Measurements from ENCODE around the gene SENP7. TPM values are rescaled to one million over a fixed set of nuclear protein-coding genes. Genes with fewer than 3 reads are reported as not detected.
"Not testable (repeated sequence)": the region's sequence is repeated elsewhere in the genome, so short reads cannot be mapped to it uniquely, and the experiment has no call there.

The SENP7 gene
- total RNA-seq, 1 experiment from 2014 or later, result 7.9 TPM

DNA sequence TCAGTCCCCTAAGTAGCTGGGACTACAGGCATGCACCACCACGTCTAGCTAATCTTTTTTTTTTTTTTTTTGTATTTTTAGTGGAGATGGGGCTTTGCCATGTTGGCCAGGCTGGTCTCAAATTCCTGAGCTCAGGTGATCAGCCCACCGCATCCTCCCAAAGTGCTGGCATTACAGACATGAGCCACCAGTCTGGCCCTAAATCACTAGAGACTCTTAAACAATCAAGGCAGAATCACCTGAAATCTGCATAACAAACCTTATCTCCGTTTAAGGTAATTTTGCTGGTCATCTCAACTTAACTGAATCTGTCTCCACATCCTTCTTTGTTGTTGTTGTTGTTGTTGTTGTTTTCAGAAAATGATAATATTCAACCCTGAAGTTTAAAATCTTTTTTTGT is 43.1 kb upstream of the SENP7 start:
- H4K20me1 ChIP-seq (ENCODE audit: insufficient read depth), result no peaks in the 10 kb centered on the region
- H3K79me2 ChIP-seq (ENCODE audit: insufficient read depth, low read length), result no peaks in the 10 kb centered on the region
- no TSS peak for BruUV-seq (replicated peaks)
- H2AFZ ChIP-seq (ENCODE audit: low read depth, low read length, poor library complexity, severe bottlenecking), result no peak overlapping the region
- ATAC-seq (no peak), DNase-seq (ENCODE audit: low read depth, low spot score) (no peak)
- H3K9me2 ChIP-seq (ENCODE audit: insufficient read depth), result no peaks in the 10 kb centered on the region
- TF ChIP-seq CBX3 (IDR thresholded peaks at IDR 0.05; ENCODE audit: low read depth) (no peak), RAD21 (IDR thresholded peaks at IDR 0.05; ENCODE audit: low read depth) (no peak), ZFX (IDR thresholded peaks at IDR 0.05) (no peak), POLR2AphosphoS5 (IDR thresholded peaks at IDR 0.05; ENCODE audit: low read depth, low read length) (no peak), JUND (IDR thresholded peaks at IDR 0.05) (no peak)
- TF ChIP-seq, protein P1, sequence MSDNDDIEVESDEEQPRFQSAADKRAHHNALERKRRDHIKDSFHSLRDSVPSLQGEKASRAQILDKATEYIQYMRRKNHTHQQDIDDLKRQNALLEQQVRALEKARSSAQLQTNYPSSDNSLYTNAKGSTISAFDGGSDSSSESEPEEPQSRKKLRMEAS (IDR thresholded peaks at IDR 0.05), result no peak
- H3K27me3 ChIP-seq (ENCODE audit: insufficient read depth, low read length), result peaks cover 19% of the 10 kb centered on the region; the same call in 1 of the 2 replicates
- CTCF ChIA-PET, result no interaction called here
- intact Hi-C loops (cut with micrococcal nuclease), result no loop called here
- H3K27ac ChIP-seq (ENCODE audit: low read depth, low read length), result no peak overlapping the region
- no peaks in the 10 kb centered on the region for H3K36me3 ChIP-seq (ENCODE audit: control insufficient read depth in 1 of 2, insufficient read depth in 2 of 2, low read length in 2 of 2)
- H3K4me1 ChIP-seq (ENCODE audit: control insufficient read depth in 1 of 2, insufficient read depth in 2 of 2, low read length in 2 of 2), result peaks cover 1 to 4% of the 10 kb centered on the region in 2 experiments; a peak in 2 of 4 replicates
- RAD21 ChIA-PET (ENCODE audit: low non-redundant PET in 1 of 2, low total read pairs in 2 of 2, uncharacterized antibody in 2 of 2, unreplicated experiment in 2 of 2), result no interaction called here
- POLR2A ChIA-PET, result no interaction called here
- H3K9ac ChIP-seq (ENCODE audit: low read length), result no peak overlapping the region
- H3K4me3 ChIP-seq (replicated peaks in 1 of 2; ENCODE audit: low read depth in 1 of 2, low read length in 2 of 2), result no peak overlapping the region
- no peaks in the 10 kb centered on the region for H3K9me3 ChIP-seq (ENCODE audit: control insufficient read depth in 1 of 2, insufficient read depth in 1 of 2, low read depth in 1 of 2, low read length in 2 of 2)
- H3K4me2 ChIP-seq (ENCODE audit: low read length), result no peak overlapping the region

DNA sequence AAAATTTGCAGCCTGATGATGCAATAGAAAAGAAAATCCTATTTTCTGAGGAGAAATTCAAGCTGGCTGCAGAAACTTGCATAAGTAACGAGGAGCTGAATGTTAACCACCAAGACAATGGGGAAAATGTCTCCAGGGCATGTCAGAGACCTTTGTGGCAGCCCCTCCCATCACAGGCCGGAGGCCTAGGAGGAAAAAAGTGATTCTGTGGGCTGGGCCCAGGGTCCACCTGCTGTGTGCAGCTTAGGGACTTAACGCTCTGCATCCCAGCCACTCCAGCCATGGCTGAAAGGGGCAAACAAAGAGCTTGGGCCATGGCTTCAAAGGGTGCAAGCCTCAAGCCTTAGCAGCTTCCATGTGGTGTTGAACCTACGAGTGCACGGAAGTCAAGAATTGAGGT is 40.4 kb upstream of the SENP7 start:
- H3K4me1 ChIP-seq (ENCODE audit: control insufficient read depth in 1 of 2, insufficient read depth in 2 of 2, low read length in 2 of 2); RAD21 ChIA-PET (ENCODE audit: low non-redundant PET in 1 of 2, low total read pairs in 2 of 2, uncharacterized antibody in 2 of 2, unreplicated experiment in 2 of 2); BruUV-seq (replicated peaks); H2AFZ ChIP-seq (ENCODE audit: low read depth, low read length, poor library complexity, severe bottlenecking); POLR2A ChIA-PET; H3K36me3 ChIP-seq (ENCODE audit: control insufficient read depth in 1 of 2, insufficient read depth in 2 of 2, low read length in 2 of 2); H4K20me1 ChIP-seq (ENCODE audit: insufficient read depth); H3K9me3 ChIP-seq (ENCODE audit: control insufficient read depth in 1 of 2, insufficient read depth in 1 of 2, low read depth in 1 of 2, low read length in 2 of 2); intact Hi-C loops (cut with micrococcal nuclease); CTCF ChIA-PET; H3K4me2 ChIP-seq (ENCODE audit: low read length); H3K79me2 ChIP-seq (ENCODE audit: insufficient read depth, low read length); H3K27ac ChIP-seq (ENCODE audit: low read depth, low read length); H3K9ac ChIP-seq (ENCODE audit: low read length); ATAC-seq; DNase-seq (ENCODE audit: low read depth, low spot score); H3K9me2 ChIP-seq (ENCODE audit: insufficient read depth); H3K4me3 ChIP-seq (replicated peaks in 1 of 2; ENCODE audit: low read depth in 1 of 2, low read length in 2 of 2): not testable (repeated sequence)
- H3K27me3 ChIP-seq (ENCODE audit: insufficient read depth, low read length), result peaks cover 12% of the 10 kb centered on the region; the same call in 1 of the 2 replicates

DNA sequence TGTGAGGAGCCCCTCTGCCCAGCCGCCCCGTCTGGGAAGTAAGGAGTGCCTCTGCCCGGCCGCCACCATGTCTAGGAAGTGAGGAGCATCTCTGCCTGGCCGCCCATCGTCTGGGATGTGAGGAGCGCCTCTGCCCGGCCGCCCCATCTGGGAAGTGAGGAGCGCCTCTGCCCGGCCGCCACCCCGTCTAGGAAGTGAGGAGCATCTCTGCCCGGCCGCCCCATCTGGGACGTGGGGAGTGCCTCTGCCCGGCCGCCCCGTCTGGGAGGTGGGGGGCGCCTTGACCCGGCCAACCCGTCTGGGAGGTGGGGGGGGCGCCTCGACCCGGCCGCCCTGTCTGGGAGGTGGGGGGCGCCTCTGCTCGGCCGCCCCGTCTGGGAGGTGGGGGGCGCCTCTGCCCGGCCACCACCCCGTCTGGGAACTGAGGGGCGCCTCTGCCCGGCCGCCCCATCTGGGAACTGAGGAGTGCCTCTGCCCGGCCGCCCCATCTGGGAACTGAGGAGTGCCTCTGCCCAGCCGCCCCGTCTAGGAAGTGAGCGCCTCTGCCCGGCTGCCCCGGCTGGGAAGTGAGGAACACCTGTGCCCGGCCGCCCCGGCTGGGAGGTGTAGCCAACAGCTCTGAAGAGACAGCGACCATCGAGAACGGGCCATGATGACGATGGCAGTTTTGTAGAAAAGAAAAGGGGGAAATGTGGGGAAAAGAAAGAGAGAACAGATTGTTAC is 38.5 kb upstream of the SENP7 start:
- intact Hi-C loops (cut with micrococcal nuclease); H2AFZ ChIP-seq (ENCODE audit: low read depth, low read length, poor library complexity, severe bottlenecking); ATAC-seq; H3K4me1 ChIP-seq (ENCODE audit: control insufficient read depth in 1 of 2, insufficient read depth in 2 of 2, low read length in 2 of 2); H3K27me3 ChIP-seq (ENCODE audit: insufficient read depth, low read length); H4K20me1 ChIP-seq (ENCODE audit: insufficient read depth); CTCF ChIA-PET; H3K79me2 ChIP-seq (ENCODE audit: insufficient read depth, low read length); RAD21 ChIA-PET (ENCODE audit: low non-redundant PET in 1 of 2, low total read pairs in 2 of 2, uncharacterized antibody in 2 of 2, unreplicated experiment in 2 of 2); BruUV-seq (replicated peaks); H3K4me3 ChIP-seq (replicated peaks in 1 of 2; ENCODE audit: low read depth in 1 of 2, low read length in 2 of 2); H3K36me3 ChIP-seq (ENCODE audit: control insufficient read depth in 1 of 2, insufficient read depth in 2 of 2, low read length in 2 of 2); H3K9ac ChIP-seq (ENCODE audit: low read length); H3K9me3 ChIP-seq (ENCODE audit: control insufficient read depth in 1 of 2, insufficient read depth in 1 of 2, low read depth in 1 of 2, low read length in 2 of 2); DNase-seq (ENCODE audit: low read depth, low spot score); H3K9me2 ChIP-seq (ENCODE audit: insufficient read depth); H3K4me2 ChIP-seq (ENCODE audit: low read length); POLR2A ChIA-PET; H3K27ac ChIP-seq (ENCODE audit: low read depth, low read length): not testable (repeated sequence)
